PC-3 (cell line): Measurements from ENCODE around the gene WFDC1. TPM values are rescaled to one million over a fixed set of nuclear protein-coding genes. Genes with fewer than 3 reads are reported as not detected.

Source experiments
- ATAC-seq: fragments of 200-7000 bp; cut with Tn5 transposase; 2 replicates; pipeline ENCODE4 v1.9.1; 2020; ENCODE audit warnings: mild to moderate bottlenecking, moderate library complexity
- BruUV-seq: library from RNA; stranded (reverse); fragments of 400-500 nt; replicated peaks from 2 replicates; lab custom pipeline; 2021; lab: Mats Ljungman, UMichigan
- CTCF ChIA-PET: fragments of 300-600 bp; sonication (Branson Sonifier 250); formaldehyde crosslinking; loops from one replicate; lab custom pipeline; 2022; ENCODE audit warnings: antibody characterized with exemption; lab: Charles Lee
- POLR2A ChIA-PET: fragments of 300-600 bp; sonication (Branson Sonifier 250); formaldehyde crosslinking; loops from one replicate; lab custom pipeline; 2022; ENCODE audit warnings: antibody characterized with exemption; ENCODE audit not compliant: unreplicated experiment; lab: Charles Lee
- DNase-seq: peaks from one replicate; pipeline ENCODE4 v3.0.0-alpha.2; 2015
- H2AFZ ChIP-seq: fragments of 300-600 bp; sonication (generic); 2 replicates; pipeline ENCODE4 v1.6.0; 2016; ENCODE audit warnings: antibody characterized with exemption, low read length
- H3F3A ChIP-seq: fragments of 300-600 bp; sonication (generic); one replicate; pipeline ENCODE4 v1.6.0; 2017; ENCODE audit warnings: antibody characterized with exemption, low read length, control low read depth, mild to moderate bottlenecking; ENCODE audit not compliant: unreplicated experiment
- H3K27ac ChIP-seq: fragments of 300-600 bp; sonication (generic); 2 replicates; pipeline ENCODE4 v1.5.1; 2016; ENCODE audit warnings: mild to moderate bottlenecking, low read length
- H3K27me3 ChIP-seq: fragments of 300-600 bp; sonication (generic); 2 replicates; pipeline ENCODE4 v1.6.1; 2016; ENCODE audit warnings: low read length, mixed read lengths
- H3K36me3 ChIP-seq: fragments of 300-600 bp; sonication (generic); 2 replicates; pipeline ENCODE4 v1.6.1; 2016; ENCODE audit warnings: low read depth, mixed run types, low read length, mixed read lengths
- H3K4me1 ChIP-seq: fragments of 300-600 bp; sonication (generic); 2 replicates; pipeline ENCODE4 v1.5.1; 2016; ENCODE audit warnings: low read length; ENCODE audit not compliant: insufficient read depth
- H3K4me2 ChIP-seq: fragments of 300-600 bp; sonication (generic); 2 replicates; pipeline ENCODE4 v1.6.0; 2016; ENCODE audit warnings: low read length
- H3K4me3 ChIP-seq: fragments of 300-600 bp; sonication (generic); 2 replicates; pipeline ENCODE4 v1.5.1; 2016; ENCODE audit warnings: mild to moderate bottlenecking, low read length, mixed read lengths
- H3K79me2 ChIP-seq: fragments of 300-600 bp; sonication (generic); 2 replicates; pipeline ENCODE4 v1.6.1; 2017; ENCODE audit warnings: low read length, mixed read lengths
- H3K9ac ChIP-seq: fragments of 300-600 bp; sonication (generic); 2 replicates; pipeline ENCODE4 v1.6.0; 2016; ENCODE audit warnings: mild to moderate bottlenecking, low read length
- H3K9me2 ChIP-seq: fragments of 300-600 bp; sonication (generic); replicated peaks from 2 replicates; pipeline ENCODE4 v1.6.1; 2016; ENCODE audit warnings: mixed run types, low read length, mixed read lengths
- H3K9me3 ChIP-seq: fragments of 300-600 bp; sonication (generic); 2 replicates; pipeline ENCODE4 v1.6.1; 2016; ENCODE audit warnings: low read length, mixed read lengths
- H4K20me1 ChIP-seq: fragments of 300-600 bp; sonication (generic); 2 replicates; pipeline ENCODE4 v1.6.1; 2016; ENCODE audit warnings: low read length, mixed read lengths
- EZH2 ChIP-seq: fragments of 300-600 bp; sonication (generic); IDR thresholded peaks from one replicate; pipeline ENCODE4 v1.6.1; 2017; ENCODE audit warnings: antibody characterized with exemption, mild to moderate bottlenecking, low read length; ENCODE audit not compliant: unreplicated experiment
- EZH2phosphoT487 ChIP-seq: fragments of 300-600 bp; sonication (generic); IDR thresholded peaks from 2 replicates; pipeline ENCODE4 v1.6.1; 2018; ENCODE audit warnings: mild to moderate bottlenecking, antibody characterized with exemption, low read length, borderline replicate concordance
- intact Hi-C: fragments of 100-400 bp; cut with micrococcal nuclease; formaldehyde crosslinking; loops from 2 replicates; pipeline ENCODE4 v1.9.0; 2023
- total RNA-seq: library from RNA; depleted of rRNA; stranded (reverse); fragments of >200 nt; gene quantifications from 2 replicates; pipeline ENCODE4 v1.2.3, GENCODE V29; 2014
- TF ChIP-seq, protein P1 (sequence below): fragments of 300-600 bp; sonication (generic); conservative IDR thresholded peaks from 2 replicates; pipeline ENCODE4 v1.5.1; 2017; ENCODE audit warnings: antibody characterized with exemption, low read depth, mild to moderate bottlenecking, low read length

The WFDC1 gene
- total RNA-seq, 1 experiment from 2014 or later = 0.15 TPM

- no peak overlapping the region for H3K9ac ChIP-seq
- H3K9me3 ChIP-seq = no peaks in the 10 kb centered on the region
- H2AFZ ChIP-seq = no peak overlapping the region
- H3K4me2 ChIP-seq = no peak overlapping the region
- no TSS peak for BruUV-seq
- H3K27ac ChIP-seq = no peak overlapping the region
- POLR2A ChIA-PET = no interaction called here
- intact Hi-C loops = no loop called here
- no peak overlapping the region for H3K4me3 ChIP-seq
- TF ChIP-seq EZH2 = no peak
- TF ChIP-seq, protein P1, sequence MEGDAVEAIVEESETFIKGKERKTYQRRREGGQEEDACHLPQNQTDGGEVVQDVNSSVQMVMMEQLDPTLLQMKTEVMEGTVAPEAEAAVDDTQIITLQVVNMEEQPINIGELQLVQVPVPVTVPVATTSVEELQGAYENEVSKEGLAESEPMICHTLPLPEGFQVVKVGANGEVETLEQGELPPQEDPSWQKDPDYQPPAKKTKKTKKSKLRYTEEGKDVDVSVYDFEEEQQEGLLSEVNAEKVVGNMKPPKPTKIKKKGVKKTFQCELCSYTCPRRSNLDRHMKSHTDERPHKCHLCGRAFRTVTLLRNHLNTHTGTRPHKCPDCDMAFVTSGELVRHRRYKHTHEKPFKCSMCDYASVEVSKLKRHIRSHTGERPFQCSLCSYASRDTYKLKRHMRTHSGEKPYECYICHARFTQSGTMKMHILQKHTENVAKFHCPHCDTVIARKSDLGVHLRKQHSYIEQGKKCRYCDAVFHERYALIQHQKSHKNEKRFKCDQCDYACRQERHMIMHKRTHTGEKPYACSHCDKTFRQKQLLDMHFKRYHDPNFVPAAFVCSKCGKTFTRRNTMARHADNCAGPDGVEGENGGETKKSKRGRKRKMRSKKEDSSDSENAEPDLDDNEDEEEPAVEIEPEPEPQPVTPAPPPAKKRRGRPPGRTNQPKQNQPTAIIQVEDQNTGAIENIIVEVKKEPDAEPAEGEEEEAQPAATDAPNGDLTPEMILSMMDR = no peak
- TF ChIP-seq EZH2phosphoT487 = no peak
- no peaks in the 10 kb centered on the region for H3K36me3 ChIP-seq
- H3K9me2 ChIP-seq = no peaks in the 10 kb centered on the region
- DNase-seq (no peak), ATAC-seq (no peak)
- CTCF ChIA-PET = no interaction called here
- no peaks in the 10 kb centered on the region for H3K4me1 ChIP-seq
- no peaks in the 10 kb centered on the region for H3K27me3 ChIP-seq
- no peaks in the 10 kb centered on the region for H3F3A ChIP-seq
- no peaks in the 10 kb centered on the region for H3K79me2 ChIP-seq
- no peaks in the 10 kb centered on the region for H4K20me1 ChIP-seq
Observed at GRCh38 chr16:84330685-84331050, 36.0 kb downstream of the WFDC1 start.

DNA sequence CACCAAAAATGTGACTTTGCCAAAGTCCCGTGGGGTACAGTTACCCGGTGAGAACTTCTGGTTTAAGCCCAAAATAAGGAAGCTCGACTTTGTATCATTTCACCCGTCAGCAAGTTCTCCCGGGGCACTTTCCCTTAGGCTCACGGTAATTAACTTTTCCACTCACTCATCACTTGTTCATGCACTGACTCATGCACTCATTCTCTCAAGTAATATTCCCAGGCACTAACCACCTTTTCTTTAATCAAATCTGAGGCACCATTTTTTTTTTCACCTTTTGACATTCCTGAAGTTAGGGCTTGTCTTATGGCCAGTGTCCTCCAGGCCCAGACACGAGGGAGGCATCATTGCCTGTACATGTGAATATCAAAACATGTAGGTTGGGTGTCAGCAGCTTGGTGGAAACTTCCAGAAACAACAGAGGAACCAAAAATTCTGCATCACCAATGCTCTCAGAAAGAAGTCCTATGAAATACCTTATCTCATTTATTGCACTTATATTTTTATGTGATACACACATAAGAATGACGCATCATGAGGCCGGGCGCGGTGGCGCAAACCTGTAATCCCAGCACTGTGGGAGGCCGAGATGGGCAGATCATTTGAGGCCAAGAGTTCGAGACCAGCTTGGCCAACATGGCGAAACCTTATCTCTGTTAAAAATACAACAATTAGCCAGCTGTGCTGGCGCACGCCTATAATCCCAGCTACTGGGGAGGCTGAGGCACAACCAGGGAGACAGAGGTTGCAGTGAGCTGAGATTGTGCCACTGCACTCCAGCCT is 37.5 kb downstream of the WFDC1 start:
- Histone ChIP-seq H3K9ac (no peak overlapping the region), H2AFZ (no peak overlapping the region), H3K79me2 (no peaks in the 10 kb centered on the region), H3K36me3 (no peaks in the 10 kb centered on the region), H3K27me3 (no peaks in the 10 kb centered on the region), H4K20me1 (no peaks in the 10 kb centered on the region), H3K9me3 (no peaks in the 10 kb centered on the region), H3K4me1 (no peaks in the 10 kb centered on the region), H3K4me3 (no peak overlapping the region), H3F3A (no peaks in the 10 kb centered on the region), H3K9me2 (no peaks in the 10 kb centered on the region), H3K4me2 (no peak overlapping the region), H3K27ac (no peak overlapping the region)
- ChIA-PET POLR2A (no interaction called here), CTCF (no interaction called here)
- BruUV-seq = no TSS peak
- intact Hi-C loops = no loop called here
- peak; percentile 48 for DNase-seq
- TF ChIP-seq EZH2 = no peak
- TF ChIP-seq, protein P1 = no peak
- no peak for TF ChIP-seq EZH2phosphoT487
- ATAC-seq = no peak

DNA sequence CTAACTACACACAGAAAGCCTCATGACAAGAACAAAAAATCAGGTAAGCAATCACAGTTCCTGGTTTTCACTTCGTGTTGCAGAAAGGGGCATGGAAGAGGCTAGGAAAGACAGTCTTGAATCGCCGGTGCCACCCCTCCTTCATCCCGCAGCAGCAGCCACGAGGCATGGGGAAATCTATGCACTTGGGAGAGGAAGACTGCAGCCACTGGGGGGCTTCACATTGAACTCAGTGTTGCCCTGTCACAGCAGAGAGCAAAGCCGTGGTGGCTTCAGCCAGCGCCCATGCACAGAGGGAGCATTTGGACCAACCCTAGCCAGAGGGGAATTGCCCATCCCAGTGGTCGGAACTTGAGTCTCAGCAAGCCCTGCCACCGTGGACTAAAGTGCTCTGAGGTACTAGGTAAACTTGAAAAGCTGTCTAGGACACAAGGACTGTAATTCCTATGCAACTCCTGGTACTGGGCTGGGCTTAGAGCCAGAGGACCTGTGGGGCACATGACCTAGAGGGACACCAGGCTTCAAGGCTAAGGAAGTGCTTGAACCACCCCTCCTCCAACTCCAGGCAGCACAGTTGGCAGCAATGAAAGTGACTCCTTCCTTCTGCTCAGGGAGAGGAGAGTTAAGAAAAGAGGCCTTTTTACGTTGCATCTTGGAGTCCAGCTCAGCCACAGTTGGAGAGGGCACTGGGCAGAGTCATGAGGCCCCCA is 38.5 kb downstream of the WFDC1 start:
- POLR2A ChIA-PET = no interaction called here
- no peaks in the 10 kb centered on the region for H3K9me3 ChIP-seq

More for the DNA sequence above, 38.5 kb downstream of the WFDC1 start:
- H3K9me2 ChIP-seq = no peaks in the 10 kb centered on the region
- H3K9ac ChIP-seq = no peak overlapping the region
- no peaks in the 10 kb centered on the region for H3K79me2 ChIP-seq
- H3K27me3 ChIP-seq = no peaks in the 10 kb centered on the region
- intact Hi-C loops = no loop called here
- H3K4me1 ChIP-seq = no peaks in the 10 kb centered on the region
- BruUV-seq = no TSS peak
- DNase-seq (no peak), ATAC-seq (no peak)
- H4K20me1 ChIP-seq = no peaks in the 10 kb centered on the region
- no peak for TF ChIP-seq EZH2
- no peak for TF ChIP-seq EZH2phosphoT487
- TF ChIP-seq, protein P1 = no peak
- no peak overlapping the region for H3K27ac ChIP-seq
- no peak overlapping the region for H3K4me2 ChIP-seq
- H2AFZ ChIP-seq = no peak overlapping the region
- no peaks in the 10 kb centered on the region for H3K36me3 ChIP-seq
- CTCF ChIA-PET = no interaction called here
- no peak overlapping the region for H3K4me3 ChIP-seq
- no peaks in the 10 kb centered on the region for H3F3A ChIP-seq
